Endothelial cell of umbilical vein (primary cell): ENCODE data around the gene LYZL4. TPM values are rescaled to one million over a fixed set of nuclear protein-coding genes. Genes with fewer than 3 reads are reported as not detected.

ENCODE experiments used
- BruUV-seq: library from RNA; stranded (reverse); fragments of 400-500 nt; replicated peaks from 2 replicates; lab custom pipeline; 2021; lab: Mats Ljungman, UMichigan
- CTCF ChIA-PET: fragments of 300-600, 350-600 bp; sonication (Branson Sonifier 250); formaldehyde crosslinking; loops from one replicate; lab custom pipeline; 2021; ENCODE audit warnings: antibody characterized with exemption, inconsistent platforms; lab: Charles Lee
- POLR2A ChIA-PET: fragments of 300-600, 350-600 bp; sonication (Branson Sonifier 250); formaldehyde crosslinking; loops from one replicate; lab custom pipeline; 2021; ENCODE audit warnings: antibody characterized with exemption, inconsistent platforms; lab: Charles Lee
- DNase-seq: peaks from one replicate; pipeline ENCODE4 v3.0.0-alpha.2; 2011; ENCODE audit warnings: low read depth, low spot score
- FAIRE-seq: peaks from 2 replicates; lab custom pipeline; 2011; peaks lifted over from hg19 to GRCh38; lab: Jason Lieb, UNC
- H2AFZ ChIP-seq: 2 replicates; pipeline ENCODE4 v1.6.0; 2012; ENCODE audit warnings: low read depth, low read length, control low read depth, inconsistent platforms
- H3K27ac ChIP-seq: 2 replicates; pipeline ENCODE4 v1.5.1; 2011; ENCODE audit warnings: low read depth, mild to moderate bottlenecking, control low read depth, low read length, moderate library complexity; ENCODE audit not compliant: insufficient read depth
- H3K27me3 ChIP-seq, 2 experiments: 2 replicates each; pipeline versions ENCODE4 v1.6.0 to v1.6.1; 2011; ENCODE audit warnings: low read length in 2 of 2, mixed read lengths in 1 of 2; ENCODE audit not compliant: control insufficient read depth in 2 of 2, insufficient read depth in 2 of 2
- H3K36me3 ChIP-seq, 2 experiments: 2 replicates in 1 of 2; 3 replicates in 1 of 2; pipeline ENCODE4 v1.5.1; 2011; ENCODE audit warnings: low read length in 2 of 2, mild to moderate bottlenecking in 1 of 2, moderate library complexity in 1 of 2; ENCODE audit not compliant: control insufficient read depth in 2 of 2, insufficient read depth in 2 of 2; ENCODE audit errors: extremely low read depth in 1 of 2
- H3K4me1 ChIP-seq: 3 replicates; pipeline ENCODE4 v1.5.1; 2011; ENCODE audit warnings: mild to moderate bottlenecking, low read length; ENCODE audit not compliant: control insufficient read depth, insufficient read depth; ENCODE audit errors: extremely low read depth
- H3K4me2 ChIP-seq: 2 replicates; pipeline ENCODE4 v1.6.1; 2011; ENCODE audit warnings: low read length, control low read depth, mixed read lengths; ENCODE audit not compliant: insufficient read depth
- H3K4me3 ChIP-seq, 3 experiments: fragments of 200-600 bp in 1 of 3; sonication (generic), shearing (Covaris generic) in 1 of 3; replicated peaks in 1 of 3; 2 replicates each; pipeline ENCODE4 v1.5.1; 2011 to 2016; ENCODE audit warnings: control low read depth in 3 of 3, low read length in 3 of 3, mild to moderate bottlenecking in 2 of 3, inconsistent platforms in 1 of 3, low read depth in 1 of 3, moderate library complexity in 1 of 3; ENCODE audit not compliant: insufficient read depth in 1 of 3
- H3K79me2 ChIP-seq: 2 replicates; pipeline ENCODE4 v1.6.0; 2012; ENCODE audit warnings: low read length, inconsistent platforms; ENCODE audit not compliant: control insufficient read depth, insufficient read depth
- H3K9ac ChIP-seq: replicated peaks from 2 replicates; pipeline ENCODE3; 2011; ENCODE audit warnings: low read length, control low read depth; ENCODE audit not compliant: insufficient read depth; ENCODE audit errors: extremely low read depth
- H3K9me1 ChIP-seq: replicated peaks from 3 replicates; pipeline ENCODE4 v1.6.0; 2011; ENCODE audit warnings: mild to moderate bottlenecking, low read length; ENCODE audit not compliant: control insufficient read depth, insufficient read depth; ENCODE audit errors: extremely low read depth
- H3K9me3 ChIP-seq: replicated peaks from 2 replicates; pipeline ENCODE4 v1.5.1; 2012; ENCODE audit warnings: low read length, inconsistent platforms; ENCODE audit not compliant: control insufficient read depth, insufficient read depth
- H4K20me1 ChIP-seq: replicated peaks from 2 replicates; pipeline ENCODE3; 2011; ENCODE audit warnings: mild to moderate bottlenecking, low read length; ENCODE audit not compliant: control insufficient read depth, insufficient read depth; ENCODE audit errors: extremely low read depth
- CTCF ChIP-seq, 2 donors: IDR thresholded peaks; 1 replicate in 1 of 2; 2 replicates in 1 of 2; pipeline ENCODE4 v1.5.1; 2011; ENCODE audit warnings: low read length in 2 of 2, mild to moderate bottlenecking in 2 of 2, moderate library complexity in 2 of 2, control low read depth in 1 of 2, inconsistent platforms in 1 of 2, low read depth in 1 of 2; ENCODE audit not compliant: insufficient read depth in 1 of 2; ENCODE audit errors: extremely low read depth in 1 of 2
- EZH2 ChIP-seq: IDR thresholded peaks from 2 replicates; pipeline ENCODE4 v1.6.1; 2012; ENCODE audit warnings: borderline replicate concordance, low read depth, mild to moderate bottlenecking, moderate library complexity, low read length, inconsistent platforms; ENCODE audit not compliant: severe bottlenecking
- FOS ChIP-seq: IDR thresholded peaks from 2 replicates; pipeline ENCODE4 v1.6.1; 2011; ENCODE audit warnings: mild to moderate bottlenecking, low read length, moderate library complexity, borderline replicate concordance; ENCODE audit not compliant: insufficient read depth
- GATA2 ChIP-seq: IDR thresholded peaks from 2 replicates; pipeline ENCODE4 v1.7.0; 2011; ENCODE audit warnings: low read depth, mild to moderate bottlenecking, moderate library complexity, mixed read lengths, low read length; ENCODE audit not compliant: insufficient read length, insufficient read depth
- JUN ChIP-seq: IDR thresholded peaks from 2 replicates; pipeline ENCODE4 v1.6.1; 2011; ENCODE audit warnings: borderline replicate concordance, low read depth; ENCODE audit not compliant: insufficient read length, insufficient read depth
- MAX ChIP-seq: IDR thresholded peaks from 2 replicates; pipeline ENCODE4 v1.6.1; 2011; ENCODE audit not compliant: insufficient read depth, insufficient read length
- MYC ChIP-seq: IDR thresholded peaks from one replicate; pipeline ENCODE4 v1.6.1; 2011; ENCODE audit warnings: mild to moderate bottlenecking, low read depth, low read length
- POLR2A ChIP-seq: IDR thresholded peaks from 2 replicates; pipeline ENCODE4 v1.6.1; 2012; ENCODE audit warnings: low read depth, mild to moderate bottlenecking, control low read depth, low read length
- POLR2AphosphoS5 ChIP-seq: IDR thresholded peaks from 2 replicates; pipeline ENCODE4 v1.6.1; 2012; ENCODE audit warnings: low read depth, mild to moderate bottlenecking, control low read depth, low read length, moderate library complexity; ENCODE audit not compliant: insufficient read depth
- dilution Hi-C: fragments of 300-500 bp; cut with MboI; formaldehyde crosslinking; loops from one replicate; pipeline ENCODE4 v1.15.0; 2019; ENCODE audit warnings: low sequenced_read_pairs; ENCODE audit not compliant: extremely low pct_ligation_motif_present
- intact Hi-C: fragments of 100-400 bp; cut with micrococcal nuclease; formaldehyde crosslinking; loops from one replicate; pipeline ENCODE4 v1.10.0; 2022
- polyA plus RNA-seq, 4 experiments: library from polyadenylated mRNA; depleted of rRNA in 3 of 4; stranded (reverse) in 3 of 4; unstranded in 1 of 4; fragments of >200 nt; gene quantifications; 2 replicates each; pipeline versions ENCODE4 v1.2.1 to v1.2.3, GENCODE V29; 2011 to 2012; ENCODE audit warnings: missing spikeins in 1 of 4
- total RNA-seq: library from RNA; stranded (reverse); gene quantifications from 2 replicates; pipeline ENCODE4 v1.2.3, GENCODE V29; 2021

LYZL4 gene
- total and polyA plus RNA-seq, 2 donors (not counting 3 experiments of a cell fraction or from before 2014, with no cell fraction given): 0.41 TPM; not detected in 1

GRCh38 chr3:42405857-42406256 is 4.6 kb downstream of the LYZL4 start:
- TF ChIP-seq MAX (no peak), POLR2AphosphoS5 (no peak), JUN (no peak), FOS (no peak), GATA2 (no peak), EZH2 (no peak), MYC (no peak), CTCF (IDR thresholded peaks at IDR 0.05; ENCODE audit: extremely low read depth in 1 of 2, insufficient read depth in 1 of 2, low read depth in 1 of 2, low read length in 2 of 2) (no peak), POLR2A (no peak)
- FAIRE-seq: no peak
- H3K9ac ChIP-seq: no peak overlapping the region
- no peak overlapping the region for H3K4me2 ChIP-seq
- no peaks in the 10 kb centered on the region for H3K27me3 ChIP-seq
- no peaks in the 10 kb centered on the region for H3K79me2 ChIP-seq
- H2AFZ ChIP-seq: no peak overlapping the region
- H4K20me1 ChIP-seq: no peaks in the 10 kb centered on the region
- no peak for DNase-seq
- no peak overlapping the region for H3K27ac ChIP-seq
- no peaks in the 10 kb centered on the region for H3K36me3 ChIP-seq
- no peaks in the 10 kb centered on the region for H3K9me3 ChIP-seq
- POLR2A ChIA-PET: no interaction called here
- BruUV-seq: no TSS peak
- intact Hi-C loops (no loop called here), dilution Hi-C loops (no loop called here)
- CTCF ChIA-PET: interaction anchor here (0.9 kb wide), 1 partner anchor 19 kb away, joined by 3 read pairs; no protein-coding TSS in a partner anchor
- H3K4me1 ChIP-seq: no peaks in the 10 kb centered on the region
- H3K9me1 ChIP-seq: no peaks in the 10 kb centered on the region
- no peak overlapping the region for H3K4me3 ChIP-seq
